Loucy (cell line): Measurements from ENCODE around the gene PCSK2.

Experiments
- CTCF ChIP-seq: fragments of 200-600 bp; sonication (generic); conservative IDR thresholded peaks from 2 replicates; pipeline ENCODE4 v1.5.1; 2014; ENCODE audit warnings: mild to moderate bottlenecking, antibody characterized with exemption, low read length
- EZH2phosphoT487 ChIP-seq: fragments of 200-600 bp; IDR thresholded peaks from 2 replicates; pipeline ENCODE4 v1.6.1; 2018; ENCODE audit warnings: antibody characterized with exemption, mild to moderate bottlenecking, moderate library complexity, borderline replicate concordance

GRCh38 chr20:17501701-17502100 is 274.9 kb downstream of the PCSK2 start:
- TF ChIP-seq CTCF (no peak), EZH2phosphoT487 (no peak)
